ENCODE measurements around the gene ITIH4. TPM values are rescaled to one million over a fixed set of nuclear protein-coding genes. Genes with fewer than 3 reads are reported as not detected.

Gene ITIH4
- total and polyA plus RNA-seq, 2 of the 13 experiments (the other 11 are each of a cell fraction or from before 2014, with no cell fraction given): 2.7 to 5.3 TPM

GRCh38 chr3:52774901-52775864 is 55.3 kb downstream of the ITIH4 start (continued):
- TF ChIP-seq MXD4 (CRISPR knock-in tag; IDR thresholded peaks at IDR 0.05) (no peak), FOXA1 (IDR thresholded peaks at IDR 0.05) (no peak), FOXA1 (CRISPR knock-in tag; IDR thresholded peaks at IDR 0.05) (peak; percentile 85), PRPF4 (IDR thresholded peaks at IDR 0.05; ENCODE audit: low read depth, low read length, poor library complexity, severe bottlenecking) (no peak), MAX (IDR thresholded peaks at IDR 0.05) (peak; percentile 77), HOXD1 (CRISPR knock-in tag; IDR thresholded peaks at IDR 0.05) (no peak), ZNF205 (CRISPR knock-in tag; IDR thresholded peaks at IDR 0.05) (peak; percentile 89), NFRKB (IDR thresholded peaks at IDR 0.05) (no peak), HINFP (CRISPR knock-in tag; IDR thresholded peaks at IDR 0.05; ENCODE audit: low read depth) (no peak), KLF12 (CRISPR knock-in tag; IDR thresholded peaks at IDR 0.05; ENCODE audit: borderline replicate concordance) (0 out of 2 replicates have a peak, but pooled peaks have one; percentile 44), NFYC (CRISPR knock-in tag; IDR thresholded peaks at IDR 0.05) (no peak; the same call in 1 of the 2 replicates), ZSCAN20 (CRISPR knock-in tag; IDR thresholded peaks at IDR 0.05; ENCODE audit: borderline replicate concordance) (0 out of 2 replicates have a peak, but pooled peaks have one; percentile 30), STAT6 (CRISPR knock-in tag; IDR thresholded peaks at IDR 0.05; ENCODE audit: borderline replicate concordance) (no peak), ZFP91 (CRISPR knock-in tag; IDR thresholded peaks at IDR 0.05; ENCODE audit: borderline replicate concordance) (peak; percentile 11; the same call in 1 of the 2 replicates), ZMAT3 (CRISPR knock-in tag; conservative IDR thresholded peaks at IDR 0.05) (0 out of 2 replicates have a peak, but pooled peaks have one; percentile 40), HNRNPH1 (optimal IDR thresholded peaks at IDR 0.05; ENCODE audit: low read depth, low read length) (no peak), SP1 (IDR thresholded peaks at IDR 0.05) (no peak), SP1 (CRISPR knock-in tag; IDR thresholded peaks at IDR 0.05) (no peak), FOSL2 (CRISPR knock-in tag; IDR thresholded peaks at IDR 0.05) (peak; percentile 63), YEATS4 (CRISPR knock-in tag; IDR thresholded peaks at IDR 0.05; ENCODE audit: borderline replicate concordance) (peak; percentile 84), ZSCAN5A (CRISPR knock-in tag; IDR thresholded peaks at IDR 0.05; ENCODE audit: borderline replicate concordance) (peak; percentile 52; the same call in 1 of the 2 replicates), ZNF792 (CRISPR knock-in tag; IDR thresholded peaks at IDR 0.05) (0 out of 2 replicates have a peak, but pooled peaks have one; percentile 26), TEAD2 (CRISPR knock-in tag; IDR thresholded peaks at IDR 0.05) (no peak)

Measured in HepG2 (cell line).